Lower leg skin (tissue), 4 donors: ENCODE measurements around the gene DNASE1L3. TPM values are rescaled to one million over a fixed set of nuclear protein-coding genes. Genes with fewer than 3 reads are reported as not detected.

Experiments
- DNase-seq, 2 donors: peaks; one replicate each; pipeline ENCODE4 v3.0.0-alpha.2; 2019; ENCODE audit warnings: low spot score in 2 of 2
- H3K4me3 ChIP-seq: fragments of 200-600 bp; sonication (generic); 2 replicates; pipeline ENCODE4 v1.5.1; 2017; ENCODE audit warnings: mild to moderate bottlenecking, low read depth; ENCODE audit not compliant: poor library complexity, severe bottlenecking
- CTCF ChIP-seq, 3 donors: fragments of 450-650 bp; IDR thresholded peaks; one replicate each; pipeline ENCODE4 v1.5.1; 2016; ENCODE audit warnings: antibody characterized with exemption in 3 of 3, mild to moderate bottlenecking in 3 of 3, moderate library complexity in 2 of 3
- POLR2A ChIP-seq, 2 donors: fragments of 450-650 bp; IDR thresholded peaks; one replicate each; pipeline ENCODE4 v1.6.1; 2016 to 2017; ENCODE audit warnings: antibody characterized with exemption in 2 of 2, mild to moderate bottlenecking in 1 of 2, moderate library complexity in 1 of 2
- WGBS, 2 donors: methylation state at CpG; one replicate each; pipeline ENCODE4 v1.1.5; 2018; 5-methylcytosine and 5-hydroxymethylcytosine counted together
- intact Hi-C: fragments of 100-400 bp; cut with DNase I; formaldehyde crosslinking; loops from one replicate; pipeline ENCODE4 v1.15.0; 2023; ENCODE audit warnings: low total_unique reads
- total RNA-seq, 4 donors: library from RNA; depleted of rRNA; stranded (reverse); fragments of >200 nt; gene quantifications; one replicate each; pipeline ENCODE4 v1.1.0, GENCODE V29; 2016

DNASE1L3 gene
- total RNA-seq, 4 donors from 2014 or later, result 0.76 to 8.1 (median 3.1) TPM

DNA sequence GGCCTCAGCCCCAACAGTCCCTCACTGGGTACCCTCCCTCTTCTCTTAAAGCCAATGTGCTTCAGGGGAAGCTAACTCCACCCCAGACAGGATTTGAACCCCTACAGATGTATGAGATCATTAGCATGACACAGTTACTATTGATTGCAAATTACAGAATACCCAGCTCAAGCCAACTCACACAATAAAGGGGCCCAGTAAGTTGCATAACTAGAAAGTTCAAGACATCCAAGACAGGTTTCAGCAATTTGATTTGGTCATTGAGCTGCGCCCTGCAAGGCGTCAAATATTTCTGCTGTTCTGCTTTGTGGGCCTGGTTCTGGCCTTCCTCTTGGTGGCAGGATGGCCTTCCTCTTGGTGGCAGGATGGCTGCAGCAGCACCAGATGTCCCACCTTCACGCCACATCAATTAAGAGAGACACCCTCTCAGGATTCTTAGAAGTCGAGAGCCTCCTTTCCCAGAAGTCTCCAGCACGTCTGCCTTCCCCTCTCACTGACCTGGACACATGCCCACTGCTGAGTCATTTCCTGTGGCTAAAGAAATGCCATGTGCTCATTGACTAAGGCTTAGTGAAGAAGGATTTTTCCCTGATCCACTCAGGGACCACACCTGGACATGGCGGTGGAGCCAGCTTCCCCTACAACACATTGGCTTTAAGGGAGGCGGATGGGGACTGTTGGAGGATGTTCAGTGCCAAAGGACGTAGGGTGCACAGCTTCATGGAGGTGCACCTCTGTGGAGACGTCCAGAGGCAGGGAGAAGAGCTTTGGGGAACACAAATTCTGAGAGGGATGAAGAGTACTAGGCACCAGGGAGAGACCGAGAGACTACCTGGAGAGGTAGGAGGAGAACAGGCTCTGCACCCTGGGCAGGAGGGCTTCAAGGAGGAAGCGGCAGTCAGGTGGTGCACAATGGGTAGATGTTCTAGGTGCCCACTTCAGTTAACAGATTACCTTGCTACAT is 49.1 kb downstream of the DNASE1L3 start:
- peak in 1 of 2 donors; percentile 56 for DNase-seq
- H3K4me3 ChIP-seq, result no peak overlapping the region
- intact Hi-C loops, result no loop called here
- TF ChIP-seq CTCF (IDR thresholded peaks at IDR 0.05) (no peak), POLR2A (IDR thresholded peaks at IDR 0.05) (no peak)
- 76 to 80% methylated on average over 11 of the region's 11 CpGs for WGBS, 2 donors

- no peak for DNase-seq
- WGBS, 2 donors, result 95 to 100% methylated on average over 1 of the region's 1 CpG
- H3K4me3 ChIP-seq, result no peak overlapping the region
- intact Hi-C loops, result no loop called here
- TF ChIP-seq POLR2A (IDR thresholded peaks at IDR 0.05) (no peak), CTCF (IDR thresholded peaks at IDR 0.05) (no peak)
Observed at GRCh38 chr3:58160399-58160798, 50.4 kb downstream of the DNASE1L3 start.

DNA sequence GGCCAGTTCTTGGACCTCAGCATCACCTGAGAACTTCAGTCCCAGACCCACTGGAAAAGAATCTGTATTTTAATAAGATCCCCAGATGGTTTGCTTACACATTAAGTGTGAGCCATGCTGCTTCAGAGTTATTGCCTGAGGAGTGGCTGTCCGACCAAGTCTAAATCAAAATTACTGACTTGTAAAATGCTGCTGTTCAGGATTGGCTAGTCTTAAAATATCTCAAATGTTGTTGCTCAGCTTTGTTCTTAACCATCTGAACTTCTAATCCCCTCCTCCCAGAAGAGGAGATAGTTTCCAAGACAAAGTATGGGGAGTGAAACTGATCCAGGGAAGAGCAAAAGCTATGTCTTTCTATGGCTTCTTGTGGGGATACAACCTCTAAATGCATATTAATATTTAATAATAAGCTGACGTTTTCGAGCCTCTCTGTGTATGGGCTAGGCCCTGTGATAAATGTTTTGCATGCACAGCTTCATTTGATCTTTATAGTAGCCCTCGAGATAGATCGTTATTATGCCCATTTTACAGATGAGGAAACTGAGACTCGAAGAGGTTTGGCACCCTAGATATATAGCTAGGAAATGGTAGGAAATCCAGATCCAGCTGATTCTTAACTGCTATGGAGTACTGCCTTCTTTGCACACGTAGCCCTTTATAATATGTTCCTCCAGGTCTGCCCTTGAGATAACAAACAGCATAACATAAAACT is 52.2 kb downstream of the DNASE1L3 start:
- DNase-seq, result no peak
- no peak overlapping the region for H3K4me3 ChIP-seq
- TF ChIP-seq POLR2A (IDR thresholded peaks at IDR 0.05) (no peak), CTCF (IDR thresholded peaks at IDR 0.05) (no peak)
- intact Hi-C loops, result no loop called here
- WGBS, 2 donors, result 92 to 94% methylated on average over 7 of the region's 7 CpGs

DNA sequence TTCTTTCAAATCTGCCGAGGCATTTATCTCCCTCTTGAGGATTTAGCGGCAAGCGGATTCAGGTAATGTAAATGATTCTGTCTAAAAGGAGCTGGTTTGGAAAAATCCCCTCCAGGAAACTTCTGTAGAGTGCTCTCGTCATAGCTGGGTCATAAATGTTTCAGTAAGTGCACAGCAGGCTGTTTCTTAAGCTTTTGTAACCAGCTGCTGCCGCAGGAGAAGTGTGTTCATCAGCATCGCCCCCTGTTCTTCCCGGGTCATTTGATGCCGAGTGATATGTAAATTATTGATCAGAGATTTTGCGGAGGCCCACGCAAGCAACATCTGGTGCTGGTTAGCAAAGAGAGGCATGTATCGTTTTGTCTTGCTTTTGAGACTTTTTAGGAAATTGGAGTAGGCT is 53.1 kb downstream of the DNASE1L3 start:
- 83 to 84% methylated on average over 11 of the region's 11 CpGs for WGBS, 2 donors
- DNase-seq, result no peak
- TF ChIP-seq CTCF (IDR thresholded peaks at IDR 0.05), result no peak
- TF ChIP-seq POLR2A (IDR thresholded peaks at IDR 0.05), result no peak
- intact Hi-C loops, result no loop called here
- no peak overlapping the region for H3K4me3 ChIP-seq

GRCh38 chr3:58155838-58156237 is 54.9 kb downstream of the DNASE1L3 start:
- TF ChIP-seq POLR2A (IDR thresholded peaks at IDR 0.05), result no peak
- TF ChIP-seq CTCF (IDR thresholded peaks at IDR 0.05), result no peak
- no peak overlapping the region for H3K4me3 ChIP-seq
- DNase-seq, result no peak
- WGBS, 2 donors, result 93 to 96% methylated on average over 10 of the region's 10 CpGs
- intact Hi-C loops, result no loop called here
